Sigmoid colon (tissue), 7 donors: ENCODE data around the gene SLC7A5. TPM values are rescaled to one million over a fixed set of nuclear protein-coding genes. Genes with fewer than 3 reads are reported as not detected.
A peak's percentile ranks its signal among the peaks of the same experiment; 100 is the strongest.

Source experiments
- DNase-seq: peaks from one replicate; pipeline ENCODE4 v3.0.0-alpha.2; 2019
- H3K27ac ChIP-seq, 4 donors: fragments of 200-600 bp; sonication (generic); one replicate each; pipeline ENCODE4 v1.5.1; 2016 to 2019; ENCODE audit warnings: mild to moderate bottlenecking in 1 of 4
- H3K27me3 ChIP-seq, 3 donors: fragments of 200-600 bp; sonication (generic); one replicate each; pipeline ENCODE4 v1.5.1; 2019; ENCODE audit warnings: mild to moderate bottlenecking in 1 of 3
- H3K36me3 ChIP-seq, 4 donors: fragments of 200-600 bp; sonication (generic); one replicate each; pipeline ENCODE4 v1.5.1; 2016 to 2019
- H3K4me1 ChIP-seq, 4 donors: fragments of 200-600 bp; sonication (generic); one replicate each; pipeline ENCODE4 v1.5.1; 2017 to 2019
- H3K4me3 ChIP-seq, 4 donors: fragments of 200-600 bp; sonication (generic); one replicate each; pipeline ENCODE4 v1.5.1; 2017 to 2019; ENCODE audit warnings: mild to moderate bottlenecking in 2 of 4, moderate library complexity in 1 of 4
- H3K9me3 ChIP-seq, 4 donors: fragments of 200-600 bp in 3 of 4; sonication (generic) in 3 of 4; one replicate each; pipeline versions ENCODE4 v1.5.1 to v1.6.1; 2013 to 2019
- CTCF ChIP-seq, 4 experiments: fragments of 450-650 bp in 3 of 4; fragments of 200-600 bp in 1 of 4; IDR thresholded peaks; one replicate each; pipeline ENCODE4 v1.5.1; 2016 to 2019; ENCODE audit warnings: antibody characterized with exemption in 4 of 4, mild to moderate bottlenecking in 3 of 4, moderate library complexity in 2 of 4
- EP300 ChIP-seq, 4 donors: sonication (generic); formaldehyde crosslinking; IDR thresholded peaks; one replicate each; pipeline ENCODE4 v1.6.1; 2017; ENCODE audit warnings: antibody characterized with exemption in 4 of 4
- POLR2A ChIP-seq, 2 donors: fragments of 450-650 bp; IDR thresholded peaks; one replicate each; pipeline ENCODE4 v1.6.1; 2016; ENCODE audit warnings: antibody characterized with exemption in 2 of 2, mild to moderate bottlenecking in 2 of 2, moderate library complexity in 2 of 2
- POLR2AphosphoS5 ChIP-seq, 4 donors: sonication (generic); formaldehyde crosslinking; IDR thresholded peaks; one replicate each; pipeline ENCODE4 v1.6.1; 2017; ENCODE audit warnings: antibody characterized with exemption in 4 of 4
- WGBS, 2 donors: extraction: QIAGEN DNeasy Blood & Tissue Kit; methylation state at CpG; one replicate each; pipeline ENCODE4 v1.1.7; 2013; 5-methylcytosine and 5-hydroxymethylcytosine counted together
- intact Hi-C: fragments of 100-400 bp; cut with DNase I; formaldehyde crosslinking; loops from one replicate; pipeline ENCODE4 v1.15.1; 2023
- polyA plus RNA-seq, 3 donors: library from polyadenylated mRNA; stranded (reverse); fragments of 200-250 nt; gene quantifications; one replicate each; pipeline ENCODE4 v1.2.3, GENCODE V29; 2013
- total RNA-seq, 4 donors: library from RNA; depleted of rRNA; stranded (reverse); fragments of >200 nt; gene quantifications; one replicate each; pipeline ENCODE4 v1.1.0, GENCODE V29; 2016
- donor health status: healthy with polysubstance abuse.
- donor health status: Bipolar disorder and iron deficiency.
- donor health status: healthy.

Gene SLC7A5
- total and polyA plus RNA-seq, 7 donors, result 0.60 to 44.5 (median 3.1) TPM

- intact Hi-C loops, result loop anchor here (10.0 kb wide), 2 partner anchors 472 to 918 kb away; partner anchors contain the start of gene FBXO31
- no peaks in the 10 kb centered on the region for H3K9me3 ChIP-seq
- peak overlapping the region; percentile 72 to 87 (median 84) for H3K27ac ChIP-seq
- no peaks in the 10 kb centered on the region for H3K36me3 ChIP-seq
- TF ChIP-seq CTCF (IDR thresholded peaks at IDR 0.05), result no peak
- no peak for TF ChIP-seq POLR2AphosphoS5 (IDR thresholded peaks at IDR 0.05)
- TF ChIP-seq POLR2A (IDR thresholded peaks at IDR 0.05), result no peak
- TF ChIP-seq EP300 (IDR thresholded peaks at IDR 0.05), result no peak
- H3K4me1 ChIP-seq, result peaks cover 0 to 96% (median 91%) of the 10 kb centered on the region in 4 donors
- no peaks in the 10 kb centered on the region for H3K27me3 ChIP-seq
- DNase-seq, result no peak
- 84 to 89% methylated on average over 15 of the region's 15 CpGs for WGBS, 2 donors
- no peak overlapping the region for H3K4me3 ChIP-seq
Measured at GRCh38 chr16:87856791-87857228, 12.5 kb downstream of the SLC7A5 start.

GRCh38 chr16:87855852-87856715, 13.2 kb downstream of the SLC7A5 start:
- intact Hi-C loops, result loop anchor here (10.0 kb wide), 2 partner anchors 471 to 919 kb away; partner anchors contain the start of gene FBXO31
- WGBS, 2 donors, result 21 to 55% methylated on average over 26 of the region's 26 CpGs
- Histone ChIP-seq H3K36me3 (peaks cover 0 to 7% (median 0%) of the 10 kb centered on the region in 4 donors), H3K27ac (peak overlapping the region; percentile 72 to 87 (median 84)), H3K27me3 (no peaks in the 10 kb centered on the region), H3K4me3 (no peak overlapping the region), H3K9me3 (no peaks in the 10 kb centered on the region), H3K4me1 (peaks cover 0 to 91% (median 85%) of the 10 kb centered on the region in 4 donors)
- peak; percentile 91 for DNase-seq
- TF ChIP-seq POLR2AphosphoS5 (IDR thresholded peaks at IDR 0.05) (peak; percentile 48 to 74 (median 65)), CTCF (IDR thresholded peaks at IDR 0.05) (no peak), EP300 (IDR thresholded peaks at IDR 0.05) (peak; percentile 4 to 90 (median 48))

GRCh38 chr16:87854907-87855683, 14.2 kb downstream of the SLC7A5 start:
- WGBS, 2 donors, result 81 to 91% methylated on average over 22 of the region's 22 CpGs
- TF ChIP-seq CTCF (IDR thresholded peaks at IDR 0.05) (no peak), POLR2AphosphoS5 (IDR thresholded peaks at IDR 0.05) (no peak), POLR2A (IDR thresholded peaks at IDR 0.05) (no peak), EP300 (IDR thresholded peaks at IDR 0.05) (no peak)
- intact Hi-C loops, result loop anchor here (5.0 to 10.0 kb wide), 3 partner anchors 63 to 920 kb away; partner anchors contain the start of gene FBXO31
- peaks cover 0 to 88% (median 82%) of the 10 kb centered on the region in 4 donors for H3K4me1 ChIP-seq
- no peak for DNase-seq
- peaks cover 0 to 17% (median 2%) of the 10 kb centered on the region in 4 donors for H3K36me3 ChIP-seq
- H3K27me3 ChIP-seq, result no peaks in the 10 kb centered on the region
- peak overlapping the region; percentile 72 to 87 (median 84) for H3K27ac ChIP-seq
- H3K4me3 ChIP-seq, result no peak overlapping the region
- no peaks in the 10 kb centered on the region for H3K9me3 ChIP-seq

GRCh38 chr16:87854053-87854906, 15.0 kb downstream of the SLC7A5 start:
- Histone ChIP-seq H3K36me3 (peaks cover 0 to 17% (median 2%) of the 10 kb centered on the region in 4 donors), H3K27ac (peak overlapping the region; percentile 72 to 87 (median 84)), H3K9me3 (no peaks in the 10 kb centered on the region), H3K4me3 (peak overlapping the region in 3 of 4 donors; percentile 24 to 34 (median 32)), H3K27me3 (no peaks in the 10 kb centered on the region), H3K4me1 (peaks cover 0 to 87% (median 78%) of the 10 kb centered on the region in 4 donors)
- 18 to 54% methylated on average over 21 of the region's 21 CpGs for WGBS, 2 donors
- TF ChIP-seq EP300 (IDR thresholded peaks at IDR 0.05), result no peak
- no peak for TF ChIP-seq POLR2A (IDR thresholded peaks at IDR 0.05)
- no peak for TF ChIP-seq CTCF (IDR thresholded peaks at IDR 0.05)
- TF ChIP-seq POLR2AphosphoS5 (IDR thresholded peaks at IDR 0.05), result no peak
- intact Hi-C loops, result loop anchor here (5.0 to 10.0 kb wide), 3 partner anchors 62 to 921 kb away; partner anchors contain the start of gene FBXO31
- DNase-seq, result no peak
